H1 (cell line): Measurements from ENCODE around the gene AMPH. TPM values are rescaled to one million over a fixed set of nuclear protein-coding genes. Genes with fewer than 3 reads are reported as not detected.

ENCODE experiments used
- CTCF ChIA-PET: fragments of 300-600 bp; sonication (Branson Sonifier 250); formaldehyde crosslinking; loops from one replicate; lab custom pipeline; 2021; ENCODE audit not compliant: partially characterized antibody; lab: Charles Lee
- POLR2A ChIA-PET: fragments of 300-600 bp; sonication (Branson Sonifier 250); formaldehyde crosslinking; loops from one replicate; lab custom pipeline; 2021; ENCODE audit warnings: inconsistent platforms; ENCODE audit not compliant: partially characterized antibody; lab: Charles Lee
- DNase-seq, 2 experiments: peaks; one replicate each; pipeline versions ENCODE4 v3.0.0 to v3.0.0-alpha.2; 2010 to 2022; ENCODE audit warnings: low spot score in 2 of 2, low read depth in 1 of 2, mixed read lengths in 1 of 2
- FAIRE-seq: peaks from 2 replicates; lab custom pipeline; 2011; peaks lifted over from hg19 to GRCh38; lab: Jason Lieb, UNC
- H2AFZ ChIP-seq: 2 replicates; pipeline ENCODE4 v1.8.1; 2012; ENCODE audit warnings: low read length, inconsistent platforms
- H2AK5ac ChIP-seq: 2 replicates; pipeline ENCODE4 v1.6.1; 2013; ENCODE audit warnings: low read depth, low read length
- H2BK120ac ChIP-seq: replicated peaks from 2 replicates; pipeline ENCODE3; 2013; ENCODE audit warnings: low read depth, low read length, inconsistent platforms
- H2BK12ac ChIP-seq: 2 replicates; pipeline ENCODE4 v1.6.1; 2013; ENCODE audit warnings: low read depth, low read length
- H2BK15ac ChIP-seq: 2 replicates; pipeline ENCODE4 v1.6.1; 2013; ENCODE audit warnings: low read length
- H2BK20ac ChIP-seq: 2 replicates; pipeline ENCODE4 v1.6.1; 2013; ENCODE audit warnings: low read length
- H2BK5ac ChIP-seq: 2 replicates; pipeline ENCODE4 v1.6.1; 2013; ENCODE audit warnings: low read depth, low read length
- H3K14ac ChIP-seq: 2 replicates; pipeline ENCODE4 v1.6.1; 2013; ENCODE audit warnings: inconsistent platforms; ENCODE audit not compliant: insufficient read length
- H3K18ac ChIP-seq: 2 replicates; pipeline ENCODE4 v1.6.1; 2013; ENCODE audit warnings: low read length; ENCODE audit errors: extremely low read depth
- H3K23ac ChIP-seq: 2 replicates; pipeline ENCODE4 v1.6.1; 2013; ENCODE audit warnings: inconsistent platforms; ENCODE audit not compliant: insufficient read length
- H3K23me2 ChIP-seq: 2 replicates; pipeline ENCODE4 v1.6.1; 2013; ENCODE audit warnings: low read depth, low read length
- H3K27ac ChIP-seq: 2 replicates; pipeline ENCODE4 v1.6.1; 2011; ENCODE audit warnings: low read depth, low read length, inconsistent platforms
- H3K27me3 ChIP-seq, 4 experiments: replicated peaks in 1 of 4; 1 replicate in 1 of 4; 2 replicates in 3 of 4; pipeline versions ENCODE4 v1.6.1 to v1.8.1; 2011 to 2013; ENCODE audit warnings: low read length in 3 of 4, mild to moderate bottlenecking in 3 of 4, inconsistent platforms in 2 of 4, mixed read lengths in 2 of 4, moderate library complexity in 1 of 4; ENCODE audit not compliant: control insufficient read depth in 3 of 4, insufficient read depth in 3 of 4; ENCODE audit errors: extremely low read depth in 1 of 4
- H3K36me3 ChIP-seq, 4 experiments: 2 replicates each; pipeline versions ENCODE4 v1.6.1 to v1.8.1; 2011 to 2013; ENCODE audit warnings: mild to moderate bottlenecking in 4 of 4, low read length in 3 of 4, moderate library complexity in 2 of 4, control low read depth in 1 of 4, inconsistent platforms in 1 of 4; ENCODE audit not compliant: insufficient read depth in 4 of 4, control insufficient read depth in 2 of 4
- H3K4ac ChIP-seq: replicated peaks from 2 replicates; pipeline ENCODE3; 2013; ENCODE audit warnings: low read length, low read depth, mixed read lengths, inconsistent platforms; ENCODE audit not compliant: insufficient read length
- H3K4me1 ChIP-seq, 4 experiments: replicated peaks in 1 of 4; 1 replicate in 1 of 4; 2 replicates in 3 of 4; pipeline versions ENCODE4 v1.6.1 to v1.8.1; 2011 to 2013; ENCODE audit warnings: low read length in 3 of 4, inconsistent platforms in 2 of 4, mixed read lengths in 1 of 4; ENCODE audit not compliant: insufficient read depth in 4 of 4, control insufficient read depth in 3 of 4
- H3K4me2 ChIP-seq, 2 experiments: 2 replicates each; pipeline versions ENCODE4 v1.6.1 to v1.8.1; 2011 to 2013; ENCODE audit warnings: low read depth in 2 of 2, low read length in 2 of 2, control low read depth in 1 of 2, inconsistent platforms in 1 of 2, mild to moderate bottlenecking in 1 of 2; ENCODE audit not compliant: insufficient read depth in 1 of 2
- H3K4me3 ChIP-seq, 4 experiments: fragments of 200-600, 300-600 bp in 1 of 4; sonication (generic), shearing (Covaris generic), sonication (Bioruptor Twin) in 1 of 4; 2 replicates each; pipeline versions ENCODE4 v1.5.1 to v1.8.1; 2011 to 2016; ENCODE audit warnings: low read length in 4 of 4, low read depth in 3 of 4, control low read depth in 2 of 4, inconsistent platforms in 2 of 4, mild to moderate bottlenecking in 2 of 4, mixed read lengths in 1 of 4, moderate library complexity in 1 of 4; ENCODE audit not compliant: insufficient read depth in 2 of 4; ENCODE audit errors: extremely low read depth in 1 of 4
- H3K56ac ChIP-seq: replicated peaks from 2 replicates; pipeline ENCODE3; 2013; ENCODE audit warnings: low read depth, mild to moderate bottlenecking, mixed read lengths, low read length, inconsistent platforms; ENCODE audit not compliant: insufficient read length
- H3K79me1 ChIP-seq: 2 replicates; pipeline ENCODE4 v1.6.1; 2013; ENCODE audit warnings: low read depth, low read length, control low read depth
- H3K79me2 ChIP-seq, 2 experiments: 2 replicates each; pipeline versions ENCODE4 v1.6.1 to v1.8.1; 2012 to 2013; ENCODE audit warnings: low read length in 2 of 2, mild to moderate bottlenecking in 2 of 2, inconsistent platforms in 1 of 2; ENCODE audit not compliant: insufficient read depth in 2 of 2, control insufficient read depth in 1 of 2
- H3K9ac ChIP-seq, 4 experiments: replicated peaks in 1 of 4; 1 replicate in 1 of 4; 2 replicates in 3 of 4; pipeline versions ENCODE4 v1.6.1 to v1.8.1; 2011 to 2013; ENCODE audit warnings: low read depth in 3 of 4, low read length in 3 of 4, control low read depth in 2 of 4, mild to moderate bottlenecking in 2 of 4, moderate library complexity in 2 of 4, inconsistent platforms in 1 of 4; ENCODE audit errors: extremely low read depth in 1 of 4
- H3K9me3 ChIP-seq, 2 experiments: 2 replicates each; pipeline versions ENCODE4 v1.6.1 to v1.8.1; 2012 to 2013; ENCODE audit warnings: mild to moderate bottlenecking in 2 of 2, moderate library complexity in 2 of 2, control low read depth in 1 of 2, inconsistent platforms in 1 of 2, low read depth in 1 of 2, low read length in 1 of 2, mixed read lengths in 1 of 2; ENCODE audit not compliant: insufficient read depth in 2 of 2
- H4K20me1 ChIP-seq, 2 experiments: replicated peaks in 1 of 2; 2 replicates each; pipeline versions ENCODE3 to v1.8.1; 2011 to 2013; ENCODE audit warnings: inconsistent platforms in 2 of 2, low read length in 2 of 2, mild to moderate bottlenecking in 1 of 2; ENCODE audit not compliant: insufficient read depth in 2 of 2, control insufficient read depth in 1 of 2
- H4K5ac ChIP-seq: 2 replicates; pipeline ENCODE4 v1.6.1; 2013; ENCODE audit warnings: low read length, low read depth, mixed read lengths, inconsistent platforms; ENCODE audit not compliant: insufficient read length
- H4K8ac ChIP-seq: 2 replicates; pipeline ENCODE4 v1.8.0; 2013; ENCODE audit warnings: mild to moderate bottlenecking, moderate library complexity, low read length, inconsistent platforms; ENCODE audit not compliant: insufficient read depth; ENCODE audit errors: extremely low read depth
- H4K91ac ChIP-seq: replicated peaks from 2 replicates; pipeline ENCODE3; 2013; ENCODE audit warnings: low read length, mixed read lengths, inconsistent platforms; ENCODE audit not compliant: insufficient read length
- CREB1 ChIP-seq: IDR thresholded peaks from 2 replicates; pipeline ENCODE4 v1.6.1; 2012; ENCODE audit warnings: inconsistent platforms
- E2F6 ChIP-seq: IDR thresholded peaks from 2 replicates; pipeline ENCODE4 v1.6.1; 2012; ENCODE audit warnings: inconsistent platforms
- GABPA ChIP-seq: IDR thresholded peaks from 2 replicates; pipeline ENCODE4 v1.6.1; 2011; ENCODE audit warnings: mild to moderate bottlenecking, low read length, moderate library complexity, borderline replicate concordance; ENCODE audit not compliant: insufficient read depth
- HDAC2 ChIP-seq, 2 experiments: fragments of 300-600 bp in 1 of 2; sonication (generic) in 1 of 2; IDR thresholded peaks; 2 replicates each; pipeline ENCODE4 v1.6.1; 2011 to 2012; ENCODE audit warnings: low read depth in 2 of 2, low read length in 2 of 2, mild to moderate bottlenecking in 2 of 2, moderate library complexity in 2 of 2, borderline replicate concordance in 1 of 2, inconsistent platforms in 1 of 2
- JUN ChIP-seq: IDR thresholded peaks from 2 replicates; pipeline ENCODE4 v1.6.1; 2011; ENCODE audit warnings: low read depth, mild to moderate bottlenecking, improper control_type of control experiment, low read length
- KDM1A ChIP-seq: fragments of 200-600, 300-600 bp; sonication (generic); IDR thresholded peaks from 2 replicates; pipeline ENCODE4 v1.7.1; 2016; ENCODE audit warnings: mild to moderate bottlenecking, low read length, borderline replicate concordance
- KDM4A ChIP-seq: IDR thresholded peaks from one replicate; pipeline ENCODE4 v1.7.1; 2012; ENCODE audit warnings: low read depth, mild to moderate bottlenecking, moderate library complexity, low read length, inconsistent platforms; ENCODE audit not compliant: severe bottlenecking
- POLR2A ChIP-seq, 2 experiments: IDR thresholded peaks; 1 replicate in 1 of 2; 2 replicates in 1 of 2; pipeline ENCODE4 v1.6.1; 2011; ENCODE audit warnings: low read depth in 2 of 2, low read length in 2 of 2, mild to moderate bottlenecking in 2 of 2; ENCODE audit errors: control extremely low read depth in 1 of 2
- POLR2AphosphoS5 ChIP-seq: IDR thresholded peaks from 2 replicates; pipeline ENCODE4 v1.6.1; 2011; ENCODE audit warnings: low read depth, low read length
- SIRT6 ChIP-seq: IDR thresholded peaks from one replicate; pipeline ENCODE4 v1.7.1; 2012; ENCODE audit warnings: low read length, inconsistent platforms
- SIX5 ChIP-seq: IDR thresholded peaks from 2 replicates; pipeline ENCODE4 v1.6.1; 2011; ENCODE audit warnings: mild to moderate bottlenecking, low read depth, low read length
- SRF ChIP-seq: IDR thresholded peaks from 2 replicates; pipeline ENCODE4 v1.6.1; 2011; ENCODE audit warnings: mild to moderate bottlenecking, low read depth, low read length, moderate library complexity
- TAF1 ChIP-seq: IDR thresholded peaks from 2 replicates; pipeline ENCODE4 v1.6.1; 2011; ENCODE audit warnings: mild to moderate bottlenecking, low read depth, low read length
- WGBS, 2 experiments: shearing (Covaris generic) in 1 of 2; methylation state at CpG; one replicate each; pipeline versions ENCODE4 v1.1.6 to v1.1.7; 2013 to 2015; ENCODE audit warnings: low lambda C conversion rate in 2 of 2, mixed read lengths in 2 of 2, inconsistent platforms in 1 of 2, low coverage in 1 of 2, missing lambda C conversion rate in 1 of 2; ENCODE audit not compliant: insufficient replicate concordance in 2 of 2, insufficient coverage in 1 of 2, insufficient read length in 1 of 2; ENCODE audit errors: extremely low coverage in 1 of 2, missing lambda C conversion rate in 1 of 2; 5-methylcytosine and 5-hydroxymethylcytosine counted together
- polyA plus RNA-seq, 7 experiments: library from polyadenylated mRNA; depleted of rRNA in 3 of 7; stranded (reverse) in 5 of 7; unstranded in 2 of 7; fragments of >200 nt in 5 of 7; fragments of 200-250 nt in 2 of 7; gene quantifications; 1 replicate in 5 of 7; 2 replicates in 1 of 7; 4 replicates in 1 of 7; pipeline versions ENCODE4 v1.2.1 to v1.2.3, GENCODE V29; 2011 to 2013; ENCODE audit warnings: missing spikeins in 2 of 7, mixed read lengths in 2 of 7
- total RNA-seq: library from RNA; stranded (reverse); fragmentation: NEBNext Ultra II Directional; extraction: Animal tissue kit (Norgen Biotek cat#: 25700); gene quantifications from 2 replicates; pipeline ENCODE4 v1.2.1, GENCODE V29; 2021

AMPH gene
- total and polyA plus RNA-seq, 2 of the 8 experiments (the other 6 are each of a cell fraction or from before 2014, with no cell fraction given), result 7.3 to 12.2 TPM

- H2AK5ac ChIP-seq, result no peak overlapping the region
- no peaks in the 10 kb centered on the region for H3K4me1 ChIP-seq
- no peak overlapping the region for H2BK120ac ChIP-seq
- H3K9me3 ChIP-seq, result no peaks in the 10 kb centered on the region
- no peak overlapping the region for H2BK5ac ChIP-seq
- H3K23ac ChIP-seq, result no peak overlapping the region
- no peaks in the 10 kb centered on the region for H3K27me3 ChIP-seq
- no peak overlapping the region for H4K5ac ChIP-seq
- H2BK12ac ChIP-seq, result no peak overlapping the region
- H3K18ac ChIP-seq, result no peak overlapping the region
- no peaks in the 10 kb centered on the region for H3K79me2 ChIP-seq
- CTCF ChIA-PET, result no interaction called here
- no peak for DNase-seq
- no peaks in the 10 kb centered on the region for H4K20me1 ChIP-seq
- no peak overlapping the region for H2BK15ac ChIP-seq
- WGBS, 2 experiments, result 92% methylated on average over 2 of the region's 2 CpGs; no CpG with 5 or more reads in 1 of the 2 experiments
- FAIRE-seq, result no peak
- no peaks in the 10 kb centered on the region for H3K79me1 ChIP-seq
- H3K36me3 ChIP-seq, result no peaks in the 10 kb centered on the region
- no peak overlapping the region for H2BK20ac ChIP-seq
- no peak overlapping the region for H3K27ac ChIP-seq
- H2AFZ ChIP-seq, result no peak overlapping the region
- no peak overlapping the region for H3K4me3 ChIP-seq
- no peak overlapping the region for H3K4me2 ChIP-seq
- POLR2A ChIA-PET, result no interaction called here
- H3K9ac ChIP-seq, result no peak overlapping the region
- no peak overlapping the region for H4K91ac ChIP-seq
- no peak overlapping the region for H3K56ac ChIP-seq
- H3K14ac ChIP-seq, result no peak overlapping the region
- H3K23me2 ChIP-seq, result no peaks in the 10 kb centered on the region
- H3K4ac ChIP-seq, result no peak overlapping the region
- no peak overlapping the region for H4K8ac ChIP-seq
- TF ChIP-seq SIX5 (no peak), KDM1A (no peak), POLR2A (IDR thresholded peaks at IDR 0.05; ENCODE audit: control extremely low read depth in 1 of 2, low read depth in 2 of 2, low read length in 2 of 2) (no peak), E2F6 (no peak), SRF (no peak), POLR2AphosphoS5 (no peak), CREB1 (no peak), JUN (no peak), SIRT6 (no peak), GABPA (no peak), KDM4A (no peak), HDAC2 (IDR thresholded peaks at IDR 0.05; ENCODE audit: borderline replicate concordance in 1 of 2, low read depth in 2 of 2, low read length in 2 of 2) (no peak), TAF1 (no peak)
Measured at GRCh38 chr7:38565289-38565688, 65.9 kb downstream of the AMPH start.
